Neuron (in vitro differentiated cells): Measurements from ENCODE around the gene RAX.
"Not testable (repeated sequence)": the region's sequence is repeated elsewhere in the genome, so short reads cannot be mapped to it uniquely, and the experiment has no call there.

Experiments used
- H2AFZ ChIP-seq: one replicate; pipeline ENCODE4 v1.6.1; 2013; ENCODE audit warnings: low read depth, mild to moderate bottlenecking, inconsistent platforms, low read length, moderate library complexity
- H3K27me3 ChIP-seq: one replicate; pipeline ENCODE4 v1.6.1; 2013; ENCODE audit warnings: low read length; ENCODE audit not compliant: insufficient read depth
- H3K36me3 ChIP-seq: one replicate; pipeline ENCODE4 v1.6.1; 2013; ENCODE audit warnings: low read length; ENCODE audit not compliant: insufficient read depth
- H3K4me1 ChIP-seq: one replicate; pipeline ENCODE4 v1.6.1; 2013; ENCODE audit warnings: low read length; ENCODE audit not compliant: insufficient read depth
- H3K4me3 ChIP-seq: 2 replicates; pipeline ENCODE4 v1.5.1; 2013; ENCODE audit warnings: mild to moderate bottlenecking, low read length, moderate library complexity
- H3K9me3 ChIP-seq: one replicate; pipeline ENCODE4 v1.6.1; 2013; ENCODE audit warnings: low read length

The RAX gene

DNA sequence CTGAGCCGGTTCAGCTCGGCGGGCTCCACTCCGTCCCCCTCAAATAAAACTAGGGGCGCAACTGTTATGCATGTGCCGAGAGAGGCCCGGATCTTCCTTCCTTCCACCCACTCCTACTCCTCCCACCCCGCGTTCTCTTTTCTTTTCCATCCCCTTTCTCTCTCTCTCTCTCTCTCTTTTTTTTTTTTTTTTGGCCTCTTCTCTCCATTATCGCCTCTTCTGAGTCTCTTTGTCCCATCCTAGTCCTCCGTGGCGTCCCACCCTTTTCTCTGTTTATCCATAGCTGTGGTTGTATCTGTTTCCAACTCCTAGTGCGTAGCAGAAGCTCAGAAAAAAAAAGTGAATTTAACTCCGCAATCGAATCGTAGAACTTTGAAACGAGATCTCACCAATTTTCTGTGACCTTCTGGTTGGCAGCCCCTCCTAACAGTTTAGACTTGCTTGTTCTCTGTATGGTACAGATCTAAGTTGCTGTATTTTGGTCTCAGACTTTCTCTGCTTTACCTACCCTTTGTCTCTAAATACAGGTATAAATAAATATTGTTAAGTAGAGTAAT, 3.6 kb downstream of the RAX start:
- peaks cover 95% of the 10 kb centered on the region for H3K27me3 ChIP-seq
- peaks cover 3% of the 10 kb centered on the region for H3K9me3 ChIP-seq
- no peak overlapping the region for H2AFZ ChIP-seq
- H3K4me3 ChIP-seq = peak overlapping the region; percentile 27
- no peaks in the 10 kb centered on the region for H3K4me1 ChIP-seq
- no peaks in the 10 kb centered on the region for H3K36me3 ChIP-seq

DNA sequence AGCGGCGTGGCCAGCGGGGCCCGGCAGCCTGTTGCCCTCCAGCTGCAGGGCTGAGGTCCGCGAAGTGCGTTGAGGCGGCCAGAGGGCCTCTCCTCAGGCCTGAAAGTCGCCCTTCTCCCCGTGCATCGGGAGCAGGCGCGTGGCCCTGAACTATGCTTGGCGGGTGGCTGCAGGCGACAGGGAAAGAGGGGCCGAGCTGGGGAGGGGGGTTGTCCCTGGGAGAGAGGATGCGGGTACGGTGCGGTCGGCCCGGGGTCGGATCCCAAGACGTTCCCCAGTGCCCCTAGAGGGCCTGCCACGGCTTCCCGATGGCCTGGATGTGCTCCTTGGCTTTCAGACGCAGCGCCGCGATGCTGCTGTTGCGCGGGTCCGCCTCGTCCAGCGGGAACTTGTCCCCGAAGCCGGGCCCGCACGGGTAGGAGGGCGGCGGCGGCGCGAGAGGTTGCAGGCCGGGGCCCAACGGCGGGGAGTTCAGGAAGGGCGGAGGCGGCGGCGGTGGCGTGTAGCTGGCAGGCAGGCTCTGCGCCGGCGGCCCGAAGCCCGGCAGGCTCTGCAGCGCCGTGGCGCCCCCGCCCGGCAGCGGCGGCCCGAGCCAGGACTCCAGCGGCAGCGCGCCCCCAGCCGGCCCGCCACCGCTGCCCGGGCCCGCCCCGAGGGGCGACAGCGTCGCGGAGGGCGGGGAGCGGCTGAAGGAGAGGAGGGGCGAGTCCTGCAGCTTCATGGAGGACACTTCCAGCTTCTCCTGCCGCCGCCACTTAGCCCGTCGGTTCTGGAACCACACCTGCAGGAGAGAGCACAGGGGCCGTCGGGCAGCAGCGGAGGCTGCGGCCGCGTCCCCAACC, 4.3 kb downstream of the RAX start:
- H2AFZ ChIP-seq = peak overlapping the region; percentile 55
- peaks cover 95% of the 10 kb centered on the region for H3K27me3 ChIP-seq
- no peaks in the 10 kb centered on the region for H3K4me1 ChIP-seq
- no peaks in the 10 kb centered on the region for H3K36me3 ChIP-seq
- peaks cover 3% of the 10 kb centered on the region for H3K9me3 ChIP-seq
- H3K4me3 ChIP-seq = peak overlapping the region; percentile 29

DNA sequence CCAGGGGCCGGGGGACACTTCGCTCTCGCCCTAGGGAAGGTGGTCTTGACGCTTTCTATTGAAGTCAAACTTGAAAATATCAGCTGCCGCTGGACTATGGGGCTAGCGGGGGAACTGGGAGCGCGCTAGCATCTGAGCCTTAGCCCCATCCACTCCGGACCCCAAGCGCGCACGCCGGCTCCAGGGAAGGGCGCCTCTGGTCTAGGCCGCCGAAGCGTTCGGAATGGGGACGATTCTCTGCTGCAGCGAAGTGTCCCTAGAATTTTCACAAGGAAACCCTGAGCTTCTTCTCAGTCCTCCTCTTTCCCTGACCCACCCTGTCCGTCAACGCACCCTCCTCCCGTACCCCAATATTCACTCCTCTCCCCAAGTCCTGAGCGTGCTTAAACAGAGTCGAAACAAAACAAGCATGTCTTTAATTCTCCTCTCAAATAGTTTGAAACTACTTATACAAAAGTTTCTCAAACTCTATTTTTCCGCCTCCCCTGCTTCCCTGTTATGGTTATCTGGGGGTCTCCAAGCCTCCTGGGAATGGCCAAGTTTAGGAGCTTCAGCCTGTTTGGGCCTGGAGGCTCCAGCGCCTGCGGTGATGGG, 5.0 kb downstream of the RAX start:
- H2AFZ ChIP-seq = peak overlapping the region; percentile 55
- H3K27me3 ChIP-seq = peaks cover 95% of the 10 kb centered on the region
- no peaks in the 10 kb centered on the region for H3K36me3 ChIP-seq
- H3K4me3 ChIP-seq = peak overlapping the region; percentile 29
- peaks cover 3% of the 10 kb centered on the region for H3K9me3 ChIP-seq
- no peaks in the 10 kb centered on the region for H3K4me1 ChIP-seq

DNA sequence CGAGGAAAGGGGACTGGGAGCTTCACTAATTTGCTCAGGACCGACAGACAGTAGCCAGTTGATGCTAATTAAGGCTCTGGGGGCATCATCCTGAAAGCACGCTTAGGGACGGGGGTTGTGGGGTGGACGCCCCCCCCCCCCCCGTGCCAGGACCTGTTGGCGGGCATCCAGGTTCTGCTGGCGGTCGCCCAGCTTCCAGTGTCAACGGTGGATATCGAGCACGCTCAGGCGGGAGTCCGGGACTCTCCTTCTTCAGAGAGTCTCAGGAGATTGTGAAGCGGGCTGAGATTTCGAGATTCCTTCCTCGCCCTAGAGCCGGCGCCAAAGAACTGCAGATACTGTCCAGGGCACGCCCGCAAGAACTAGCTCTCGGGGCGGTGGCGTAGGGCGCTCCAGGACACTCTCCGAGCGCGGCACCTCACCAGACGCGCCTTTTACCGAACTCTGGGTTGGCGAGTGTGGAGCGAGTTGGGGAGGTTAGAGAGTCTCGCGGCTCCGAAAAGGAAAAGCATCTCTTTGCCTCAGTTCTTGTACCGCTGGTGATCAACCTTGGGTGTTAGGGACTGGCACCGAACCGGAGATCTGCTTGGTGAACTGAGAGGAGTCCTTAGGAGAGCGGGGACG, 5.6 kb downstream of the RAX start:
- H3K4me3 ChIP-seq = no peak overlapping the region
- H3K4me1 ChIP-seq = no peaks in the 10 kb centered on the region

DNA sequence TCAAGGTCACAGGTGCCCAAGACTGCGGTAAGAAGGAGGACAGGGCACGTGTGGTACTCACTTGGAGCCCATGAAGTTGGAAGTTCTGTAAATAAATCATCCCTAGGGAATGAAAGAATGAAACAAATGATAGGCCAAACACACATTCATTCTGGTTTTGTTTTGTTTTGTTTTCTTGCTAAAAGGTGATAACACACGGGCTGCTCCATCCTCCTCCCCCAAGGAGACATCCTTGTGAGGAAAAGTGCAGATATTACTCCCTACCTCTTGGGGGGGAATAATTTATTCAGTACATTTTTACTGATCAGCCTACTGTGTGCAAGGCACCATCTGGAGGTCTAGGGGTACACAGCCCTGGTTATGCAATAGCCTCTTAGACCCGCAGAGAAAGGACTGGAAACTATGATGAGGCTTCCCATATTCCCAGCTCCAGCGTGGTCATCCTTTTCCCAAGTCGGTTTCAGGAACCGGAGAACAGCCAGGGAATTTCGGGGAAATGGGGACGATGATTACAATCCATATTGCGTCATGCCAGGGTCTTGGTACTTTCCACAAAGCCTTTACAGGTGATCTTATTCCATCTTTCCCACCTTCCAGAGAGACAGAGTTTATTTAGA, 6.3 kb downstream of the RAX start:
- no peaks in the 10 kb centered on the region for H3K4me1 ChIP-seq
- no peak overlapping the region for H2AFZ ChIP-seq
- H3K27me3 ChIP-seq = peaks cover 91% of the 10 kb centered on the region
- peaks cover 3% of the 10 kb centered on the region for H3K9me3 ChIP-seq
- no peaks in the 10 kb centered on the region for H3K36me3 ChIP-seq
- no peak overlapping the region for H3K4me3 ChIP-seq

More for the DNA sequence above, 5.6 kb downstream of the RAX start:
- no peak overlapping the region for H2AFZ ChIP-seq
- H3K9me3 ChIP-seq = peaks cover 3% of the 10 kb centered on the region
- peaks cover 96% of the 10 kb centered on the region for H3K27me3 ChIP-seq
- no peaks in the 10 kb centered on the region for H3K36me3 ChIP-seq

DNA sequence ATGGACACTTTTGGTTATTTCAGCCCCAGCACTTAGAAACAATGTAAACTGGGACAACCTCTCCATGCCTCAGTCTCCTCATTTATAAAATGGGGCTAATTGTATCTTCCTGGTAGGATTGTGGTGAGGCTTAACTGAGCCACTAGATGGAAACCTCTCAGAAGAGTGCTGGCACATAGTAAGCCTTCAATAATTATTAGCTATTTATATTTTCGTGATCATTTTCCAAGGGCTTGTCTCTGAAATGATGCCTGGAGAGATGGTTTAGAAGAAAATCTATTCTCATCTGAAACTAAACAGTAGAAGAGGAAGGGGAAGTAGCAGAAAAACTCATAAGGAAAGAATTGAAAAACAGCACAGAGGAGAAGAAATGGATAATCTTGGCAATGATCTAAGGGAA, 6.8 kb downstream of the RAX start:
- Histone ChIP-seq H3K4me3 (no peak overlapping the region), H2AFZ (no peak overlapping the region), H3K27me3 (peaks cover 86% of the 10 kb centered on the region), H3K36me3 (no peaks in the 10 kb centered on the region), H3K4me1 (no peaks in the 10 kb centered on the region), H3K9me3 (peaks cover 3% of the 10 kb centered on the region)

DNA sequence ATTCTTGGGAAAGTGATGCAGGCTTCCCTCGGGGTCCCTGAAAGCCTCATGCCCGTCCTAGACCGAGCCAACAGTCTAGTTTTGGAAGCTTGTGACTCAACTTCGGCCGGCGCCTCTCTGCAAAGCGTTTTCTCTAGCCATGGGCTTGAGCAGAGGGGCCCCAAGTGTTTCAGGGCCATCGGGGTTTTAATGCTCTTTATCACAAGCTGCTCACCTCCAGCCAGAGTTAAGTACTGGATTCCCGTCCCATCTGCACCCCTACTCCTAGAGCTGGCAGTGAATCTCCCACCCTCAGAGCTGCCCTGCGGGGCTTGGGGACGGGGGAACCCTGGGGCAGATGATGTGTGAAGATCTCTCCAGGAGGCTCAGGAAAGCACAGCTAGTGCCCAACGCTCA, 7.3 kb downstream of the RAX start:
- no peaks in the 10 kb centered on the region for H3K4me1 ChIP-seq
- H3K27me3 ChIP-seq = peaks cover 81% of the 10 kb centered on the region
- H3K4me3 ChIP-seq = no peak overlapping the region
- H3K36me3 ChIP-seq = no peaks in the 10 kb centered on the region
- H3K9me3 ChIP-seq = peaks cover 3% of the 10 kb centered on the region
- H2AFZ ChIP-seq = no peak overlapping the region

DNA sequence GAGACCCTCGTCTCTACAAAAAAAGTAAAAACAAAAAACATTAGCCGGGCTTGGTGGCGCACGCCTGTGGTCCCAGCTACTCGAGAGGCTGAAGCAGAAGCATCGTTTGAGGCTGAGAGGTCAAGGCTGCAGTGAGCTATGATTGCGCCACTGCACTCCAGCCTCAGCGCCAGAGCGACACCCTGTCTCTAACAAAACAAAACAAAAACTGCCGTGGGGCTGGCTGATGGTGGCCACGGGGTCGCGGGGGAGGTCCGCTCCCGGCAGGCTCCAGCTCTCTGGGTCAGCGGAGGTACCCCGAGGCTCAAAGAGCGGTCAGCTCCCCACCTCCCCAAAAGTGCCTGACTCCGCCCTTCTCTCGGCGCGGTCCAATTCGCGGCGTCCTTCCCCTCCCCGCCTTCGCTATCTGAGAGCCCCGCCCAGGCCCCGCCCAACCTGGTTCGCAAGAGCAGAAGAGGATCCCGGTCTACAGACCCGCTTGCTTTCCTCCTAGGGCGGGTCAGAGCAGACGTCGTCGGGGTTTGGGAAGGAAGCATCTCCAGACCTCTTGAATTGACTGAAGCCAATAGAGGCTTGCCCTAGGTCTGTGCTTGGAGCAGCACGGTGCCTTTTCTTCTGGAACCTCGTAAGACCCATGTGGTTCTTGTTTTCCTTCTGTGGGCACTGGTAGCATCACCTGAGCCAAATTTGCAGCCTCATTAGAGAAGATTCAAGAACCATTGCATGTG, 7.8 kb downstream of the RAX start:
- Histone ChIP-seq H3K4me3 (no peak overlapping the region), H3K4me1 (no peaks in the 10 kb centered on the region), H2AFZ (no peak overlapping the region)

DNA sequence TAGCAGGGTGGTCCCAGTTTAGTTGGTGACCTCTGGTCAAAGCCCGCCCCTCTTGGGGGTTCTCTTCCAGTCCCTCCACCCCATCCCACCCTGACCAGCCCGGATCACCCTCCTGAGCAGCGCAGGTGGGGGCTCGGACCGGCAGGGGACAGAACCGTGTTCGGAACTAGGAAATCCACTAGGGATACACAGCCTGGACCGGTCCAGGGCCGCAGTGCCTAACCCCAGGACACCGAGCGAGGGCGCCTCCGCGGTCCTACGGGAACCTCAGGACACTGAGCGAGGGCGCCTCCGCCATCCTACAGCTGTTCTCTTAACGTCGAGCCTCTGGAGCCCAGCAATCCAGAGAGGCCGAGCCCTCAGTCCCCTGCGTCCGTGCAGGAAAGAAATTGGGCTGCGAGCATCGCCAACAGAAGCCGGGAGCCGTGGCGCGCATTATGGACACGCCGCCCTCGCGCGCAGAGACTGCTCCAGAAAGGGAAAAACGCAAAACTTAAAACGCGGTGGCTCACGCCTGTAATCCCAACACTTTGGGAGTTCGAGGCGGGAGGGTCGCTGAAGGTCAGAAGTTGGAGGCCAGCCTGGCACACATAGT, 8.5 kb downstream of the RAX start:
- Histone ChIP-seq H3K9me3 (peaks cover 3% of the 10 kb centered on the region), H3K36me3 (no peaks in the 10 kb centered on the region), H3K27me3 (peaks cover 71% of the 10 kb centered on the region), H3K4me1 (no peaks in the 10 kb centered on the region), H3K4me3 (no peak overlapping the region), H2AFZ (no peak overlapping the region)

More for the DNA sequence above, 7.8 kb downstream of the RAX start:
- H3K36me3 ChIP-seq = no peaks in the 10 kb centered on the region
- H3K9me3 ChIP-seq = peaks cover 3% of the 10 kb centered on the region
- H3K27me3 ChIP-seq = peaks cover 76% of the 10 kb centered on the region

DNA sequence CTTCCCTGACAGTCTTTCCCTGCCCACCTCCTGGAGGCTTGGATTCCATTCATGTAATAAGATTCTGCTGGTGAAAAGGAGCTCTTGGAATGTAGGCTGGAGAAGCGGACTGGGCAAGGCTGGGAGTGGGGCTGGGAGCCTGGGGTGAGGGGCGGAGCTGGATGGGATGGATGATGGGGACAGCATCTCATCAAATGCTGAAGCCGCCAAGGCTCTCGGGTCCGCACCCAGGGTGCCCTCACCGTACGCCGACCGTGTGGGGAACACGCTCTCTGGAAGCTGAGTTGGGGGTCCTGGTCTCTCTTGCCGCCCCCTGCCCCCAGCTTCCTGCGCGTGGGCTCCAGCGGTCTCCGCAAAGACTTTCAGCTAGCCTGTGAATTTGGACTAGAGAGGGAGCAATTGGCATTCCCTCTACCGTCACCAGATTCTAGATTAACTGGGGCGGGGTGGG, 9.1 kb downstream of the RAX start:
- Histone ChIP-seq H3K27me3 (peaks cover 65% of the 10 kb centered on the region), H3K4me1 (no peaks in the 10 kb centered on the region), H2AFZ (no peak overlapping the region), H3K9me3 (peaks cover 3% of the 10 kb centered on the region), H3K4me3 (no peak overlapping the region), H3K36me3 (no peaks in the 10 kb centered on the region)

DNA sequence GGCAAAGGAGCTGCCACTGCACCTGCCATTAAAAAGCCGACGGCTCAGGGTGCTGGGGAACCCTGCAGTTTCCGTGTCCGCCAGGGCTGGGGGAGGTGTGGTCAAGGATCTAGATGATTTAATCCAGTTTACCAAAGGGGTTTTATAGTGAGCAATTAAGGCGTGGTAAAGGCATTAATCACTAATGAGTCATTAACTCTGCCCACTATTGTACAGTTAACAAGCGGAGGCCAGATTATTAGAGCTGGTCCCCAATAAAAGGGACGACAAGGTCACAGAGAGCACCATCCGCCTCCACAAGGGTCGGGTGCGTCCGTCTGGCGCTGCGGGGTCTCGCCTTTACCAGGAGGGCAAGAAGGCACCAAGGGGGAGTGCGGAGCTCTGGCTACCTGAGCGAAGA, 9.6 kb downstream of the RAX start:
- Histone ChIP-seq H3K27me3 (peaks cover 62% of the 10 kb centered on the region), H2AFZ (no peak overlapping the region), H3K9me3 (peaks cover 3% of the 10 kb centered on the region), H3K4me1 (no peaks in the 10 kb centered on the region), H3K4me3 (no peak overlapping the region), H3K36me3 (no peaks in the 10 kb centered on the region)

DNA sequence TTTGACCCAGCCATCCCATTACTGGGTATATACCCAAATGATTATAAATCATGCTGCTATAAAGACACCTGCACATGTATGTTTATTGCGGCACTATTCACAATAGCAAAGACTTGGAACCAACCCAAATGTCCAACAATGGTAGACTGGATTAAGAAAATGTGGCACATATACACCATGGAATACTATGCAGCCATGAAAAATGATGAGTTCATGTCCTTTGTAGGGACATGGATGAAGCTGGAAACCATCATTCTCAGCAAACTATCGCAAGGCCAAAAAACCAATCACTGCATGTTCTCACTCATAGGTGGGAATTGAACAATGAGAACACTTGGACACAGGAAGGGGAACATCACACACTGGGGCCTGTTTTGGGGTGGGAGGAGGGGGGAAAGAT, 11.0 kb downstream of the RAX start:
- not testable (repeated sequence) for H3K4me1 ChIP-seq, H3K36me3 ChIP-seq, H3K9me3 ChIP-seq, H3K4me3 ChIP-seq, H2AFZ ChIP-seq
- H3K27me3 ChIP-seq = peaks cover 47% of the 10 kb centered on the region
